Sigmoid colon (tissue), 4 donors: ENCODE results near the gene MAP3K20.

ENCODE experiments used
- EP300 ChIP-seq, 4 donors: sonication (generic); formaldehyde crosslinking; IDR thresholded peaks; one replicate each; pipeline ENCODE4 v1.6.1; 2017; ENCODE audit warnings: antibody characterized with exemption in 4 of 4
- POLR2A ChIP-seq, 2 donors: fragments of 450-650 bp; IDR thresholded peaks; one replicate each; pipeline ENCODE4 v1.6.1; 2016; ENCODE audit warnings: antibody characterized with exemption in 2 of 2, mild to moderate bottlenecking in 2 of 2, moderate library complexity in 2 of 2
- POLR2AphosphoS5 ChIP-seq, 4 donors: sonication (generic); formaldehyde crosslinking; IDR thresholded peaks; one replicate each; pipeline ENCODE4 v1.6.1; 2017; ENCODE audit warnings: antibody characterized with exemption in 4 of 4
- TF ChIP-seq, protein P1 (sequence below), 4 experiments: fragments of 450-650 bp in 3 of 4; fragments of 200-600 bp in 1 of 4; IDR thresholded peaks; one replicate each; pipeline ENCODE4 v1.5.1; 2016 to 2019; ENCODE audit warnings: antibody characterized with exemption in 4 of 4, mild to moderate bottlenecking in 3 of 4, moderate library complexity in 2 of 4

DNA sequence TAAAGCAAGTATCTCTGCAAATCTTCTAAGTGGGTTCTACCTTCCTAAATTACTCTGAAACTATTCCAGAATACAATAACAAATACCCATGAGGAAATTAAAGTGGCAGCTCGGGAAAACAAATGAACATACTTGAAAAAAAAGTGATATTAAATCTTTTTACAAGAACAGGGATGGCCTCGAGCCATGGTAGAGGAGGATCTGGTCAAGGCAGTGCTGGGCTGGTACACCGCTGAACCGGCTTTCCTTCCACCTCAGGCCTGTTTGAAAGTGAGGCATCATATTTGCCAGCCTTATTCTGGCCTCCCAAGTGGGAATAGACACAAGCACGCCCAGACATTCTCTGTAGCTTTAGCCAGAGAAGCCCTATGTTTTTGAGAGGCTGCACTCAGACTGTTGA is 154.5 kb downstream of the MAP3K20 start:
- TF ChIP-seq, protein P1, sequence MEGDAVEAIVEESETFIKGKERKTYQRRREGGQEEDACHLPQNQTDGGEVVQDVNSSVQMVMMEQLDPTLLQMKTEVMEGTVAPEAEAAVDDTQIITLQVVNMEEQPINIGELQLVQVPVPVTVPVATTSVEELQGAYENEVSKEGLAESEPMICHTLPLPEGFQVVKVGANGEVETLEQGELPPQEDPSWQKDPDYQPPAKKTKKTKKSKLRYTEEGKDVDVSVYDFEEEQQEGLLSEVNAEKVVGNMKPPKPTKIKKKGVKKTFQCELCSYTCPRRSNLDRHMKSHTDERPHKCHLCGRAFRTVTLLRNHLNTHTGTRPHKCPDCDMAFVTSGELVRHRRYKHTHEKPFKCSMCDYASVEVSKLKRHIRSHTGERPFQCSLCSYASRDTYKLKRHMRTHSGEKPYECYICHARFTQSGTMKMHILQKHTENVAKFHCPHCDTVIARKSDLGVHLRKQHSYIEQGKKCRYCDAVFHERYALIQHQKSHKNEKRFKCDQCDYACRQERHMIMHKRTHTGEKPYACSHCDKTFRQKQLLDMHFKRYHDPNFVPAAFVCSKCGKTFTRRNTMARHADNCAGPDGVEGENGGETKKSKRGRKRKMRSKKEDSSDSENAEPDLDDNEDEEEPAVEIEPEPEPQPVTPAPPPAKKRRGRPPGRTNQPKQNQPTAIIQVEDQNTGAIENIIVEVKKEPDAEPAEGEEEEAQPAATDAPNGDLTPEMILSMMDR (IDR thresholded peaks at IDR 0.05) = no peak
- TF ChIP-seq POLR2A (IDR thresholded peaks at IDR 0.05) (no peak), POLR2AphosphoS5 (IDR thresholded peaks at IDR 0.05) (no peak), EP300 (IDR thresholded peaks at IDR 0.05) (no peak)
